Measurements from ENCODE around the gene PABPC1L. TPM values are rescaled to one million over a fixed set of nuclear protein-coding genes. Genes with fewer than 3 reads are reported as not detected.

Gene PABPC1L
- total RNA-seq, 1 experiment from 2014 or later = 42.2 TPM

- POLR2A ChIA-PET (ENCODE audit: low non-redundant PET) = no interaction called here
- no TSS peak for BruUV-seq (replicated peaks)
Measured at GRCh38 chr20:44973053-44973452, 63.2 kb downstream of the PABPC1L start.

GRCh38 chr20:44976698-44977097, 66.8 kb downstream of the PABPC1L start:
- H3K27ac ChIP-seq (ENCODE audit: low read depth, low read length, poor library complexity, severe bottlenecking) = no peak overlapping the region
- TF ChIP-seq CTCF (conservative IDR thresholded peaks at IDR 0.05; ENCODE audit: low read depth, low read length) (no peak), EZH2 (IDR thresholded peaks at IDR 0.05; ENCODE audit: borderline replicate concordance, low read depth, low read length, poor library complexity, severe bottlenecking) (no peak)
- intact Hi-C loops (cut with micrococcal nuclease; ENCODE audit: unreplicated experiment) = no loop called here
- ChIA-PET CTCF (no interaction called here), POLR2A (ENCODE audit: low non-redundant PET) (no interaction called here)
- no peak for DNase-seq (ENCODE audit: low spot score)
- H3K4me1 ChIP-seq (ENCODE audit: insufficient read depth, low read length, poor library complexity, severe bottlenecking) = peaks cover 14% of the 10 kb centered on the region
- no peak overlapping the region for H3K4me3 ChIP-seq (ENCODE audit: low read depth, low read length, poor library complexity, severe bottlenecking)
- H3K9me3 ChIP-seq (ENCODE audit: low read depth, low read length, poor library complexity, severe bottlenecking) = no peaks in the 10 kb centered on the region
- no TSS peak for BruUV-seq (replicated peaks)
- peaks cover 52% of the 10 kb centered on the region for H3K36me3 ChIP-seq (ENCODE audit: insufficient read depth, low read length, poor library complexity, severe bottlenecking)
- H3K27me3 ChIP-seq (replicated peaks; ENCODE audit: insufficient read depth, low read depth, low read length, poor library complexity) = no peaks in the 10 kb centered on the region

More at GRCh38 chr20:44973053-44973452, 63.2 kb downstream of the PABPC1L start:
- Histone ChIP-seq H3K36me3 (ENCODE audit: insufficient read depth, low read length, poor library complexity, severe bottlenecking) (peaks cover 28% of the 10 kb centered on the region), H3K27ac (ENCODE audit: low read depth, low read length, poor library complexity, severe bottlenecking) (peak overlapping the region; percentile 29), H3K9me3 (ENCODE audit: low read depth, low read length, poor library complexity, severe bottlenecking) (no peaks in the 10 kb centered on the region), H3K4me3 (ENCODE audit: low read depth, low read length, poor library complexity, severe bottlenecking) (no peak overlapping the region), H3K4me1 (ENCODE audit: insufficient read depth, low read length, poor library complexity, severe bottlenecking) (peaks cover 28% of the 10 kb centered on the region), H3K27me3 (replicated peaks; ENCODE audit: insufficient read depth, low read depth, low read length, poor library complexity) (no peaks in the 10 kb centered on the region)
- DNase-seq (ENCODE audit: low spot score) = peak; percentile 76
- CTCF ChIA-PET = no interaction called here
- TF ChIP-seq CTCF (conservative IDR thresholded peaks at IDR 0.05; ENCODE audit: low read depth, low read length) (no peak), EZH2 (IDR thresholded peaks at IDR 0.05; ENCODE audit: borderline replicate concordance, low read depth, low read length, poor library complexity, severe bottlenecking) (no peak)
- intact Hi-C loops (cut with micrococcal nuclease; ENCODE audit: unreplicated experiment) = no loop called here

- Histone ChIP-seq H3K4me1 (ENCODE audit: insufficient read depth, low read length, poor library complexity, severe bottlenecking) (no peaks in the 10 kb centered on the region), H3K9me3 (ENCODE audit: low read depth, low read length, poor library complexity, severe bottlenecking) (no peaks in the 10 kb centered on the region), H3K36me3 (ENCODE audit: insufficient read depth, low read length, poor library complexity, severe bottlenecking) (peaks cover 52% of the 10 kb centered on the region), H3K27me3 (replicated peaks; ENCODE audit: insufficient read depth, low read depth, low read length, poor library complexity) (no peaks in the 10 kb centered on the region), H3K27ac (ENCODE audit: low read depth, low read length, poor library complexity, severe bottlenecking) (no peak overlapping the region), H3K4me3 (ENCODE audit: low read depth, low read length, poor library complexity, severe bottlenecking) (no peak overlapping the region)
- intact Hi-C loops (cut with micrococcal nuclease; ENCODE audit: unreplicated experiment) = no loop called here
- ChIA-PET CTCF (no interaction called here), POLR2A (ENCODE audit: low non-redundant PET) (no interaction called here)
- TF ChIP-seq EZH2 (IDR thresholded peaks at IDR 0.05; ENCODE audit: borderline replicate concordance, low read depth, low read length, poor library complexity, severe bottlenecking) (no peak), CTCF (conservative IDR thresholded peaks at IDR 0.05; ENCODE audit: low read depth, low read length) (no peak)
- DNase-seq (ENCODE audit: low spot score) = no peak
- BruUV-seq (replicated peaks) = no TSS peak
Measured at GRCh38 chr20:44979090-44979621, 69.3 kb downstream of the PABPC1L start.

Measured in A673 (cell line).